Measurements from ENCODE around the gene LOXL1. TPM values are rescaled to one million over a fixed set of nuclear protein-coding genes. Genes with fewer than 3 reads are reported as not detected.

LOXL1 gene
- total RNA-seq, 2 experiments from 2014 or later, result not detected

GRCh38 chr15:73945130-73945508, 18.9 kb downstream of the LOXL1 start:
- DNase-seq (ENCODE audit: low spot score), result no peak
- TF ChIP-seq CTCF (conservative IDR thresholded peaks at IDR 0.05; ENCODE audit: low read length) (no peak), EZH2phosphoT487 (IDR thresholded peaks at IDR 0.05; ENCODE audit: borderline replicate concordance, low read depth, low read length) (no peak)
- Histone ChIP-seq H3K27ac (ENCODE audit: low read depth, low read length, poor library complexity, severe bottlenecking) (no peak overlapping the region), H3K36me3 (ENCODE audit: insufficient read depth, low read length) (no peaks in the 10 kb centered on the region), H3K4me1 (ENCODE audit: insufficient read depth, low read length, poor library complexity, severe bottlenecking) (no peaks in the 10 kb centered on the region), H3K4me3 (ENCODE audit: low read depth, low read length, poor library complexity, severe bottlenecking) (no peak overlapping the region), H3K4me2 (ENCODE audit: low read length) (no peak overlapping the region), H2AFZ (ENCODE audit: low read length) (no peak overlapping the region), H3K79me2 (ENCODE audit: insufficient read depth, low read depth, low read length) (no peaks in the 10 kb centered on the region), H3K9me3 (ENCODE audit: low read length) (no peaks in the 10 kb centered on the region), H3K9me2 (ENCODE audit: insufficient read depth, low read length) (no peaks in the 10 kb centered on the region), H4K20me1 (ENCODE audit: insufficient read depth, low read length) (no peaks in the 10 kb centered on the region)
- CTCF ChIA-PET (ENCODE audit: unreplicated experiment), result no interaction called here
- no TSS peak for BruUV-seq (replicated peaks)
- intact Hi-C loops (cut with micrococcal nuclease; ENCODE audit: unreplicated experiment), result no loop called here
- POLR2A ChIA-PET, result no interaction called here

DNA sequence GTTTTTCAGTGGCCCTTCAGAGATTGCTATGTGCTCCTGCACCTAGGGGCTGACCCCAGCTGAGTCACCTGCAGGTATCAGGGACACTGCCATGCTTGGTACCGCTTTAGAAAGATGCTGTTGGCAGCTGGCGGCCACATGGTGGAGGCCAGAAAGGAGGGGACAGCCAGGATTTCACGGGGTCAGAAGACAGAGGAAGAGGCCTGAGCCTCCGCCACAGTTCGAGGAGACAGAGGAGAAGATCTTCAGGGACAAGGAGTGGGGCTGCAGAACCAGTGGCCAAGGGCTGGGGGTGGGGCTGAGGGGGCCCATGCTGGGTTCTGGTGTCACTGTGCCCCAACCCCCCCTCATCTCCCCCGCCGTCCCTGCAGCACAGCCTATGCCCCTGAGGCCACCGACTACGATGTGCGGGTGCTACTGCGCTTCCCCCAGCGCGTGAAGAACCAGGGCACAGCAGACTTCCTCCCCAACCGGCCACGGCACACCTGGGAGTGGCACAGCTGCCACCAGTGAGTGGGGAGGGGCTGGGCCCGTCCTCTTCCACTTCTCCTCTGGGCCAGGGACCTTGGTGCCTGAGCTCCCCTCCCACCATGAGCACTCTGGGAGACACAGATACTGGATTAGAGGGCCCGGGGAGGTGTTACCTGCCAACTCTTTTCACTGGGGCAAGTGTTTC, 19.9 kb downstream of the LOXL1 start:
- TF ChIP-seq EZH2phosphoT487 (IDR thresholded peaks at IDR 0.05; ENCODE audit: borderline replicate concordance, low read depth, low read length) (no peak), CTCF (conservative IDR thresholded peaks at IDR 0.05; ENCODE audit: low read length) (no peak)

DNA sequence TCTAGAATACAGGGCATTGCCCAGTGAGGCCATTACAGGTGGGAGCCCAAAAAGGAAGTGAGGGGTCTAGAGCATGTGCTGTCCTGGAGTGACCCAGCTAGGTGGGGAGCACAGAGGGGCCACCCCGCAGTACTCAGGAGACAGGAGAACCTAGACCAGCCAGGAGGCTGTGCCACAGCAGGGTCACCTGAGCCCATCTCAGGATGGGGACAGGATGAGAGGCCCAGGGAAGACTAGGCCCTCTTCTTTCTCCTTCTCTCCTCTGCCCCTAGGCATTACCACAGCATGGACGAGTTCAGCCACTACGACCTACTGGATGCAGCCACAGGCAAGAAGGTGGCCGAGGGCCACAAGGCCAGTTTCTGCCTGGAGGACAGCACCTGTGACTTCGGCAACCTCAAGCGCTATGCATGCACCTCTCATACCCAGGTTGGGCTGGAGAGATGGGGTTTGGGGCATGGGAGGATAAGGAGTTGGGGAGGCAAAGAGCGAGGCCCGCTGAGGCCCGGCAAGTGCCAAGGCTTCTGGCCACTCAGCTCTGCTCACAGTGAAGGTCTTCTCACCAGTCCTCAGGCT, 20.6 kb downstream of the LOXL1 start:
- Histone ChIP-seq H3K4me2 (ENCODE audit: low read length) (no peak overlapping the region), H2AFZ (ENCODE audit: low read length) (no peak overlapping the region), H3K79me2 (ENCODE audit: insufficient read depth, low read depth, low read length) (no peaks in the 10 kb centered on the region), H3K4me3 (ENCODE audit: low read depth, low read length, poor library complexity, severe bottlenecking) (no peak overlapping the region), H4K20me1 (ENCODE audit: insufficient read depth, low read length) (no peaks in the 10 kb centered on the region), H3K9me3 (ENCODE audit: low read length) (no peaks in the 10 kb centered on the region), H3K9me2 (ENCODE audit: insufficient read depth, low read length) (no peaks in the 10 kb centered on the region), H3K27ac (ENCODE audit: low read depth, low read length, poor library complexity, severe bottlenecking) (no peak overlapping the region), H3K36me3 (ENCODE audit: insufficient read depth, low read length) (no peaks in the 10 kb centered on the region), H3K4me1 (ENCODE audit: insufficient read depth, low read length, poor library complexity, severe bottlenecking) (no peaks in the 10 kb centered on the region)
- no peak for TF ChIP-seq EZH2phosphoT487 (IDR thresholded peaks at IDR 0.05; ENCODE audit: borderline replicate concordance, low read depth, low read length)
- no peak for DNase-seq (ENCODE audit: low spot score)
- POLR2A ChIA-PET, result no interaction called here
- no TSS peak for BruUV-seq (replicated peaks)
- CTCF ChIA-PET (ENCODE audit: unreplicated experiment), result no interaction called here
- intact Hi-C loops (cut with micrococcal nuclease; ENCODE audit: unreplicated experiment), result no loop called here

More for the DNA sequence above, 19.9 kb downstream of the LOXL1 start:
- Histone ChIP-seq H3K79me2 (ENCODE audit: insufficient read depth, low read depth, low read length) (no peaks in the 10 kb centered on the region), H3K4me2 (ENCODE audit: low read length) (no peak overlapping the region), H3K4me1 (ENCODE audit: insufficient read depth, low read length, poor library complexity, severe bottlenecking) (no peaks in the 10 kb centered on the region), H3K4me3 (ENCODE audit: low read depth, low read length, poor library complexity, severe bottlenecking) (no peak overlapping the region), H2AFZ (ENCODE audit: low read length) (no peak overlapping the region), H3K9me3 (ENCODE audit: low read length) (no peaks in the 10 kb centered on the region), H3K9me2 (ENCODE audit: insufficient read depth, low read length) (no peaks in the 10 kb centered on the region), H3K36me3 (ENCODE audit: insufficient read depth, low read length) (no peaks in the 10 kb centered on the region), H3K27ac (ENCODE audit: low read depth, low read length, poor library complexity, severe bottlenecking) (no peak overlapping the region), H4K20me1 (ENCODE audit: insufficient read depth, low read length) (no peaks in the 10 kb centered on the region)
- BruUV-seq (replicated peaks), result no TSS peak
- intact Hi-C loops (cut with micrococcal nuclease; ENCODE audit: unreplicated experiment), result no loop called here
- ChIA-PET CTCF (ENCODE audit: unreplicated experiment) (no interaction called here), POLR2A (no interaction called here)
- DNase-seq (ENCODE audit: low spot score), result no peak
